H1 (cell line): ENCODE data around the gene NDST4. TPM values are rescaled to one million over a fixed set of nuclear protein-coding genes. Genes with fewer than 3 reads are reported as not detected.

Experiments used
- CTCF ChIA-PET: fragments of 300-600 bp; sonication (Branson Sonifier 250); formaldehyde crosslinking; loops from one replicate; lab custom pipeline; 2021; ENCODE audit not compliant: partially characterized antibody; lab: Charles Lee
- POLR2A ChIA-PET: fragments of 300-600 bp; sonication (Branson Sonifier 250); formaldehyde crosslinking; loops from one replicate; lab custom pipeline; 2021; ENCODE audit warnings: inconsistent platforms; ENCODE audit not compliant: partially characterized antibody; lab: Charles Lee
- DNase-seq, 2 experiments: peaks; one replicate each; pipeline versions ENCODE4 v3.0.0 to v3.0.0-alpha.2; 2010 to 2022; ENCODE audit warnings: low spot score in 2 of 2, low read depth in 1 of 2, mixed read lengths in 1 of 2
- FAIRE-seq: peaks from 2 replicates; lab custom pipeline; 2011; peaks lifted over from hg19 to GRCh38; lab: Jason Lieb, UNC
- H2AFZ ChIP-seq: 2 replicates; pipeline ENCODE4 v1.8.1; 2012; ENCODE audit warnings: low read length, inconsistent platforms
- H2AK5ac ChIP-seq: 2 replicates; pipeline ENCODE4 v1.6.1; 2013; ENCODE audit warnings: low read depth, low read length
- H2BK120ac ChIP-seq: replicated peaks from 2 replicates; pipeline ENCODE3; 2013; ENCODE audit warnings: low read depth, low read length, inconsistent platforms
- H2BK12ac ChIP-seq: 2 replicates; pipeline ENCODE4 v1.6.1; 2013; ENCODE audit warnings: low read depth, low read length
- H2BK15ac ChIP-seq: 2 replicates; pipeline ENCODE4 v1.6.1; 2013; ENCODE audit warnings: low read length
- H2BK20ac ChIP-seq: 2 replicates; pipeline ENCODE4 v1.6.1; 2013; ENCODE audit warnings: low read length
- H2BK5ac ChIP-seq: 2 replicates; pipeline ENCODE4 v1.6.1; 2013; ENCODE audit warnings: low read depth, low read length
- H3K14ac ChIP-seq: 2 replicates; pipeline ENCODE4 v1.6.1; 2013; ENCODE audit warnings: inconsistent platforms; ENCODE audit not compliant: insufficient read length
- H3K18ac ChIP-seq: 2 replicates; pipeline ENCODE4 v1.6.1; 2013; ENCODE audit warnings: low read length; ENCODE audit errors: extremely low read depth
- H3K23ac ChIP-seq: 2 replicates; pipeline ENCODE4 v1.6.1; 2013; ENCODE audit warnings: inconsistent platforms; ENCODE audit not compliant: insufficient read length
- H3K23me2 ChIP-seq: 2 replicates; pipeline ENCODE4 v1.6.1; 2013; ENCODE audit warnings: low read depth, low read length
- H3K27ac ChIP-seq: 2 replicates; pipeline ENCODE4 v1.6.1; 2011; ENCODE audit warnings: low read depth, low read length, inconsistent platforms
- H3K27me3 ChIP-seq, 4 experiments: replicated peaks in 1 of 4; 1 replicate in 1 of 4; 2 replicates in 3 of 4; pipeline versions ENCODE4 v1.6.1 to v1.8.1; 2011 to 2013; ENCODE audit warnings: low read length in 3 of 4, mild to moderate bottlenecking in 3 of 4, inconsistent platforms in 2 of 4, mixed read lengths in 2 of 4, moderate library complexity in 1 of 4; ENCODE audit not compliant: control insufficient read depth in 3 of 4, insufficient read depth in 3 of 4; ENCODE audit errors: extremely low read depth in 1 of 4
- H3K36me3 ChIP-seq, 4 experiments: 2 replicates each; pipeline versions ENCODE4 v1.6.1 to v1.8.1; 2011 to 2013; ENCODE audit warnings: mild to moderate bottlenecking in 4 of 4, low read length in 3 of 4, moderate library complexity in 2 of 4, control low read depth in 1 of 4, inconsistent platforms in 1 of 4; ENCODE audit not compliant: insufficient read depth in 4 of 4, control insufficient read depth in 2 of 4
- H3K4ac ChIP-seq: replicated peaks from 2 replicates; pipeline ENCODE3; 2013; ENCODE audit warnings: low read length, low read depth, mixed read lengths, inconsistent platforms; ENCODE audit not compliant: insufficient read length
- H3K4me1 ChIP-seq, 4 experiments: replicated peaks in 1 of 4; 1 replicate in 1 of 4; 2 replicates in 3 of 4; pipeline versions ENCODE4 v1.6.1 to v1.8.1; 2011 to 2013; ENCODE audit warnings: low read length in 3 of 4, inconsistent platforms in 2 of 4, mixed read lengths in 1 of 4; ENCODE audit not compliant: insufficient read depth in 4 of 4, control insufficient read depth in 3 of 4
- H3K4me2 ChIP-seq, 2 experiments: 2 replicates each; pipeline versions ENCODE4 v1.6.1 to v1.8.1; 2011 to 2013; ENCODE audit warnings: low read depth in 2 of 2, low read length in 2 of 2, control low read depth in 1 of 2, inconsistent platforms in 1 of 2, mild to moderate bottlenecking in 1 of 2; ENCODE audit not compliant: insufficient read depth in 1 of 2
- H3K4me3 ChIP-seq, 4 experiments: fragments of 200-600, 300-600 bp in 1 of 4; sonication (generic), shearing (Covaris generic), sonication (Bioruptor Twin) in 1 of 4; 2 replicates each; pipeline versions ENCODE4 v1.5.1 to v1.8.1; 2011 to 2016; ENCODE audit warnings: low read length in 4 of 4, low read depth in 3 of 4, control low read depth in 2 of 4, inconsistent platforms in 2 of 4, mild to moderate bottlenecking in 2 of 4, mixed read lengths in 1 of 4, moderate library complexity in 1 of 4; ENCODE audit not compliant: insufficient read depth in 2 of 4; ENCODE audit errors: extremely low read depth in 1 of 4
- H3K56ac ChIP-seq: replicated peaks from 2 replicates; pipeline ENCODE3; 2013; ENCODE audit warnings: low read depth, mild to moderate bottlenecking, mixed read lengths, low read length, inconsistent platforms; ENCODE audit not compliant: insufficient read length
- H3K79me1 ChIP-seq: 2 replicates; pipeline ENCODE4 v1.6.1; 2013; ENCODE audit warnings: low read depth, low read length, control low read depth
- H3K79me2 ChIP-seq, 2 experiments: 2 replicates each; pipeline versions ENCODE4 v1.6.1 to v1.8.1; 2012 to 2013; ENCODE audit warnings: low read length in 2 of 2, mild to moderate bottlenecking in 2 of 2, inconsistent platforms in 1 of 2; ENCODE audit not compliant: insufficient read depth in 2 of 2, control insufficient read depth in 1 of 2
- H3K9ac ChIP-seq, 4 experiments: replicated peaks in 1 of 4; 1 replicate in 1 of 4; 2 replicates in 3 of 4; pipeline versions ENCODE4 v1.6.1 to v1.8.1; 2011 to 2013; ENCODE audit warnings: low read depth in 3 of 4, low read length in 3 of 4, control low read depth in 2 of 4, mild to moderate bottlenecking in 2 of 4, moderate library complexity in 2 of 4, inconsistent platforms in 1 of 4; ENCODE audit errors: extremely low read depth in 1 of 4
- H3K9me3 ChIP-seq, 2 experiments: 2 replicates each; pipeline versions ENCODE4 v1.6.1 to v1.8.1; 2012 to 2013; ENCODE audit warnings: mild to moderate bottlenecking in 2 of 2, moderate library complexity in 2 of 2, control low read depth in 1 of 2, inconsistent platforms in 1 of 2, low read depth in 1 of 2, low read length in 1 of 2, mixed read lengths in 1 of 2; ENCODE audit not compliant: insufficient read depth in 2 of 2
- H4K20me1 ChIP-seq, 2 experiments: replicated peaks in 1 of 2; 2 replicates each; pipeline versions ENCODE3 to v1.8.1; 2011 to 2013; ENCODE audit warnings: inconsistent platforms in 2 of 2, low read length in 2 of 2, mild to moderate bottlenecking in 1 of 2; ENCODE audit not compliant: insufficient read depth in 2 of 2, control insufficient read depth in 1 of 2
- H4K5ac ChIP-seq: 2 replicates; pipeline ENCODE4 v1.6.1; 2013; ENCODE audit warnings: low read length, low read depth, mixed read lengths, inconsistent platforms; ENCODE audit not compliant: insufficient read length
- H4K8ac ChIP-seq: 2 replicates; pipeline ENCODE4 v1.8.0; 2013; ENCODE audit warnings: mild to moderate bottlenecking, moderate library complexity, low read length, inconsistent platforms; ENCODE audit not compliant: insufficient read depth; ENCODE audit errors: extremely low read depth
- H4K91ac ChIP-seq: replicated peaks from 2 replicates; pipeline ENCODE3; 2013; ENCODE audit warnings: low read length, mixed read lengths, inconsistent platforms; ENCODE audit not compliant: insufficient read length
- MAFK ChIP-seq: IDR thresholded peaks from 2 replicates; pipeline ENCODE4 v1.6.1; 2012; ENCODE audit warnings: low read depth, mild to moderate bottlenecking, improper control_type of control experiment, low read length
- MAX ChIP-seq: IDR thresholded peaks from 2 replicates; pipeline ENCODE4 v1.6.1; 2012; ENCODE audit warnings: inconsistent platforms
- SIRT6 ChIP-seq: IDR thresholded peaks from one replicate; pipeline ENCODE4 v1.7.1; 2012; ENCODE audit warnings: low read length, inconsistent platforms
- SP1 ChIP-seq: IDR thresholded peaks from 2 replicates; pipeline ENCODE4 v1.6.1; 2011; ENCODE audit warnings: low read depth, low read length
- SUZ12 ChIP-seq: fragments of 200-600 bp; sonication (generic); IDR thresholded peaks from 2 replicates; pipeline ENCODE4 v1.6.1; 2012; ENCODE audit warnings: mild to moderate bottlenecking, inconsistent platforms, low read length, moderate library complexity, mixed read lengths
- USF2 ChIP-seq: IDR thresholded peaks from 2 replicates; pipeline ENCODE4 v1.6.1; 2011; ENCODE audit warnings: low read length, improper control_type of control experiment
- WGBS, 2 experiments: shearing (Covaris generic) in 1 of 2; methylation state at CpG; one replicate each; pipeline versions ENCODE4 v1.1.6 to v1.1.7; 2013 to 2015; ENCODE audit warnings: low lambda C conversion rate in 2 of 2, mixed read lengths in 2 of 2, inconsistent platforms in 1 of 2, low coverage in 1 of 2, missing lambda C conversion rate in 1 of 2; ENCODE audit not compliant: insufficient replicate concordance in 2 of 2, insufficient coverage in 1 of 2, insufficient read length in 1 of 2; ENCODE audit errors: extremely low coverage in 1 of 2, missing lambda C conversion rate in 1 of 2; 5-methylcytosine and 5-hydroxymethylcytosine counted together
- polyA plus RNA-seq, 7 experiments: library from polyadenylated mRNA; depleted of rRNA in 3 of 7; stranded (reverse) in 5 of 7; unstranded in 2 of 7; fragments of >200 nt in 5 of 7; fragments of 200-250 nt in 2 of 7; gene quantifications; 1 replicate in 5 of 7; 2 replicates in 1 of 7; 4 replicates in 1 of 7; pipeline versions ENCODE4 v1.2.1 to v1.2.3, GENCODE V29; 2011 to 2013; ENCODE audit warnings: missing spikeins in 2 of 7, mixed read lengths in 2 of 7
- total RNA-seq: library from RNA; stranded (reverse); fragmentation: NEBNext Ultra II Directional; extraction: Animal tissue kit (Norgen Biotek cat#: 25700); gene quantifications from 2 replicates; pipeline ENCODE4 v1.2.1, GENCODE V29; 2021

Gene NDST4
- total and polyA plus RNA-seq, 2 of the 8 experiments (the other 6 are each of a cell fraction or from before 2014, with no cell fraction given) = 0.02 TPM; not detected in 1

GRCh38 chr4:115159141-115159540 is 45.7 kb upstream of the NDST4 start:
- 95% methylated on average over 1 of the region's 1 CpG; no CpG with 5 or more reads in 1 of the 2 experiments for WGBS, 2 experiments
- FAIRE-seq (no peak), DNase-seq (no peak)
- TF ChIP-seq SP1 = no peak
- TF ChIP-seq MAFK = no peak
- TF ChIP-seq SIRT6 = no peak
- TF ChIP-seq USF2 = no peak
- no peak for TF ChIP-seq SUZ12
- no peak for TF ChIP-seq MAX
- Histone ChIP-seq H3K4me2 (no peak overlapping the region), H3K56ac (no peak overlapping the region), H4K20me1 (no peaks in the 10 kb centered on the region), H3K18ac (no peak overlapping the region), H3K4ac (no peak overlapping the region), H4K91ac (no peak overlapping the region), H2BK12ac (no peak overlapping the region), H2BK120ac (no peak overlapping the region), H3K79me2 (no peaks in the 10 kb centered on the region), H3K79me1 (no peaks in the 10 kb centered on the region), H2BK15ac (no peak overlapping the region), H3K4me1 (no peaks in the 10 kb centered on the region), H3K27ac (no peak overlapping the region), H3K9ac (no peak overlapping the region), H2BK20ac (no peak overlapping the region), H3K27me3 (no peaks in the 10 kb centered on the region), H3K9me3 (no peaks in the 10 kb centered on the region), H3K23me2 (no peaks in the 10 kb centered on the region), H3K4me3 (no peak overlapping the region), H2BK5ac (no peak overlapping the region), H4K8ac (no peak overlapping the region), H3K23ac (no peak overlapping the region), H2AK5ac (no peak overlapping the region), H4K5ac (no peak overlapping the region), H2AFZ (no peak overlapping the region), H3K36me3 (no peaks in the 10 kb centered on the region), H3K14ac (no peak overlapping the region)
- POLR2A ChIA-PET = no interaction called here
- CTCF ChIA-PET = interaction anchor here (0.7 kb wide), 1 partner anchor 329 kb away, joined by 3 read pairs; no protein-coding TSS in a partner anchor
